Measurements from ENCODE around the gene SCNN1B. TPM values are rescaled to one million over a fixed set of nuclear protein-coding genes. Genes with fewer than 3 reads are reported as not detected.

SCNN1B gene
- polyA plus RNA-seq, 4 donors, result 11.6 to 31.7 (median 16.3) TPM

DNA sequence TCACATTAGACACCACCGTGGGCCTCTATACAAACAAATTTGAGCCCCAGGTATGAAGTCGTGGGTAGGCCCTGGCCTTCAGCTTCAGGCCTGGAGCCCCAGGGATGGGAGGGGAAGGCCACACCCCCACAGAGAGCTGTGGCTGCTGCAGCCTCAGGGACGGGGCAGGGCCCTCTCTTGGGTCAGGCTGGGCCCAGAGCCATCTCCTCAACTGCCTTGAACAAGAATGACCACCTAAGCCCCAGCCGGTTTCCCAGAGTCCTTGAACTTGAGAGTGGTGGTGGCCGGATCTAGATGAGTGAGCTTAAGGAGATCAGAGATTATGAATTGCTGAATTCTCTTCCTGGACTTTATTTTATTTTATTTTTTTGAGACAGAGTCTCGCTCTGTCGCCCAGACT lies 18.6 kb downstream of the SCNN1B start:
- no peak for DNase-seq (ENCODE audit: low read depth in 4 of 4, low spot score in 3 of 4)

DNA sequence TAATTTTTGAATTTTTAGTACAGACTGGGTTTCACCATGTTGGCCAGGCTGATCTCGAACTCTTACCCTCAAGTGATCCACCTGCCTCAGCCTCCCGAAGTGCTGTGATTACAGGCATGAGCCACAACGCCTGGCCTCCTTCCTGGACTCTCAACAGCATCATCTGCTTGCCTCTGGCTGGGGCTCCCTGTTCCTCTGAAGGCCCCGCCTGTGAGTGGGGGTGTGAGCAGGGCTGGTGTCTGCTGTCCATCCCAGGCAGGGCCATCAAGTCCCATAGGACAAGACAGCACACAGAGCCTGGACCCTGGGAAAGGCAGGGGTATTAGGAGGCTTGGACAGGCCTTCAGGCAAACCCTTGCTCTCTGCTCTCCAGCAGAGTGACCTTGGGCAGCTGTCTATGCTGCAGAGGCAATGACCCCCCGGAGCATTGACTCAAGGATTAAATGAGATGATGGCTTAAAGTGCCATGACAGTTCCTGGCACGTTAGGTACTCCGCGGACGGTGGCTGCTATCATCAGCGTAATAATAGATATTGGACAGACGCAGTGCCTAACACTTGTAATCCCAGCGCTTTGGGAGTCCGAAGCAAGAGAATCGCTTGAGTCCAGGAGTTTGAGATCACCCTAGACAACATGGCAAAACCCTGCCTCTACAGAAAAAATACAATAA lies 19.2 kb downstream of the SCNN1B start:
- no peak for DNase-seq (ENCODE audit: low read depth in 4 of 4, low spot score in 3 of 4)

DNA sequence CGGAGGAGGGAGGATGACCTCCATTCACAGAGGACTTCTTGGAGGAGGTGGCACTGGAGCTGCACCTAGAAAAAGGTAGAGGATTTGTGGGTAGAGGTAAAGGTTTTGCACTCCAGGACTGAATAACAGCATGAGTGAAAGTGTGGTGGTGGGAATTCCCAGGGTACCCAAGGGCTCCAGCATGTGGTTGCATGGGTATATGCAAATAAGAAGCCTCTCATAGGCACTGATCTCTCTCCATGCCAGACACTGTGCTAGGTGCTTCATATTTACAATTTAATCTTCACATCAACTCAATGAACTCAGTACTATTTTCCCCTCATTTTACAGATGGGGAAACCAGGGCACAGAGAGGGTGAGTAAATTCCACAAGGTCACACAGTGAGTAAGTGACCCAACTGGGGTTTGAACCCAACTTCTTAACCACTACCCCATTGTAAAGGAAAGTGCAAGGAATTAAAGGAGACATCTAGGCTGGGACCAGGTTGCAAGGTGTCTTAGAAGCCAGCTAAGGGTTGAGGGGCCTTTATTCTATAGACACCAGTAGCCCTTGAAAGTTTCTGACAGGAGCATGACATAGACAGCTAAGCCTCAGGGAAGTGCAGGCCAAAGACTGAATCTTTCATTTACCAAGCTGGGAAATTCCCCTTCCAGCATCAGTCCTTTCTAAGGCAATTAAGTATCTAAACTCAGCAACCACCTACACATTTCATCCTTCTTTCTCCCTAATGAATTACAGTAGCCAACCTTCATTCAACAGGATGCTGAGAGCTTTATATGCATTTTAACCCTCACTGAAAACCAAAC lies 21.3 kb downstream of the SCNN1B start:
- no peak for DNase-seq (ENCODE audit: low read depth in 4 of 4, low spot score in 3 of 4)

DNA sequence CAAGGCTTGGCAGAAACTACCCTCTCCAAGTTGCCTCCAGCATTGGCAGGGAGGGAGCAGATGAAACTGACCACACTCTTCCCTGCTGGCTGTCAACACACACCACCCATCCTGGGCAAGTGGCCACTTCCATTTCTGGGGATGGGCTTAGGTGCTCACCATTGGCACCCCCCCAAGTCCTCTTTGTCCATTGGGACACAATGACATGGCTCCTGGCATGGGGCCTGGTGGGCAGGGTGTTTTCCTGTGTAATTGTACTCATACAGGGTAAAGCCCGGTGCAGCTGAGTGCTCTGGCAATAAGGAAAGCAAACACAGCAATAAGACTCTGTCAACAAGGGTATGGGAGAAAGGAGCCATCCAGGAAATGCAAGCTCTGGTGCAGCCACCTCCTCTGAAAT lies 22.6 kb downstream of the SCNN1B start:
- DNase-seq (ENCODE audit: low read depth in 4 of 4, low spot score in 3 of 4), result no peak

DNA sequence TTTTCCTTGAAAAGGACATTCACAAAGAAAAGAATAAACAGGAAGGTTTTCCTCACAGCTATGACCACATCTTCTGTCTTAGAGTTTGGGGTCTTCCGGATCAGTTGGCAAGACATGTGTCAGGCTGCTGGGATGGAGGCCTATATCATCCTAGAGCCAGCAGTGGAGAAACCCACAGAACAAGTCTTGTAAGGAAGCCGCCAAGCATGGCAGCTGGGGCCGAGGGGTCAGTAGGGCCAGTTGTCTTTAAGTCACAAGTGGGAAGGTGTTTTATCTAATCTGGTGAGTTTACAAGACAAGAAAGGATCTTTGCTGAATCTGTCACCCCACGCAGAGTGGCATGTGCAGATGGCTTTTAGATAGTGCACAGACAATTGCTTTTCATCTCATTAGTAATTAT lies 25.7 kb downstream of the SCNN1B start:
- DNase-seq (ENCODE audit: low read depth in 4 of 4, low spot score in 3 of 4), result no peak

DNA sequence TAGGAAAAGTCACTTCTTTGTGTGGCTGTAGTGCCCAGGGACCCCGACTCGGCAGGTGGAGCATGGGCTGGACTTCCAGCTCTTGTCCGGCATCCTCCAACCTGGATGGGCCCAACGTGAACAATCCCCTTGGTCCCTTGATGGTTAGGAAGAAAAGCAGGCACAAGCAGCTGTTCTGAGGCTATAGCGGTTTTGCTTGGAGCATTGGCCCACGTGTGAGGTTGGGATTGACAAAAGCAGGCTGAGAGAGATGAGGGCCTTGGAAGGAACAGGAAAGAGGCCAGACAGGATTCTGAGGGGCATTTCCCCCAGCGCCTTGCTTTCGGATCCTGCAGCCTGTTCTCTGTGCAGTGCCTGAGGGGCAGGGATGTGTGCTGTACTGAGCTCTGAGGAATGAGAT lies 28.1 kb downstream of the SCNN1B start:
- DNase-seq (ENCODE audit: low read depth in 4 of 4, low spot score in 3 of 4), result no peak

DNA sequence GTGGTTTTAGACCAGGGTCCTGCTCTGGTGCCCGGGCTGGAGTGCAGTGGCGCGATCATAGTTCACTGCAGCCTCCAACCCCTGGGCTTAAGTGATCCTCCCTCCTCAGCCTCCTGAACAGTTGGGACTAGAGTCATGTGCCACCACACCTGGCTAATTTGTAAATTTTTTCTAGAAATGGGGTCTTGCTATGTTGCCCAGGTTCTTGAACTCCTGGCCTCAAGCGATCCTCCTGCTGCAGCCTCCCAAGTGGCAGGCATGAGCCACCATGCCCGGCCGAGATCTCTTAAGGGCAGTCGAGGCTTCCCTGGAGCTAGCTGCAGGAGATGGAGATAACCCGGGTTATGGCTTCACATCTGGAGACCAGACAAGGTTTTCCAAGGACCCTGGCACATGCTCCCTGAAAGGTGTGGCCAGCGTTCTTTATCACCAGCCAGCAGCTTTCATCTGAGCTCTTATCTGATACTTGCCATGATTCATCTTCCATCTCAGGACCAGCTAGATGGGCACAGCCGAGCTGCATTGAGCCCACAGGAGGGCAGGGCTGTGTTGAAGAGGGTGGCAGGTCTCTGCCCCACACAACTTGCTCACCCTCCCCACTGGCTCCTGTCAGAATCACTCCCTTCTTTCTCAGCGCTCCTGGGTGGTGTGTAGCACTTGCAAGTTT lies 28.6 kb downstream of the SCNN1B start:
- DNase-seq (ENCODE audit: low read depth in 4 of 4, low spot score in 3 of 4), result no peak

DNA sequence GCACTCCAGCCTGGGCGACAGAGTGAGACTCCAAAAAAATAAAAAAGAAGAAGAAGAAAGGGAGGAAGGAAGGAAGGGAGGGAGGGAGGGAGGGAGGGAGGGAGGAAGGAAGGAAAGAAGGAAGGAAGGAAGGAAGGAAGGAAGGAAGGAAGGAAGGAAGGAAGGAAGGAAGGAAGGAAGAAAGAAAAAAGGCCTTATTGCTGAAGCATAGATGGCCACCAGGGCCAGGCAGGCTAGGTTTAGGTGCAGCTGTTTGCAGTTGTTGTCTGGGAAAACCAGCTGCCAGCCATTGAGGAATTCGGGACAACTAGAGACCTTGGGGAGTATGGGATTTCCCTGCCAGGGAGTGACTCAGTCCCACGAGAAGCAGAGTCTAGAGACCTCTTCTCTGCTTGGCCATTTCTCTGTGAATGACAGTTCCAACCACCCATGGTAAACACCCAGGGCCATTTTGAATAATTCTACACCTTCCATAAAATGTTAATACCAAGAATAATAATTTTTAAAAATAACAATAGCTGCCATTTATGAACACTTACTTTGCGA lies 31.0 kb downstream of the SCNN1B start:
- no peak for DNase-seq (ENCODE audit: low read depth in 4 of 4, low spot score in 3 of 4)

DNA sequence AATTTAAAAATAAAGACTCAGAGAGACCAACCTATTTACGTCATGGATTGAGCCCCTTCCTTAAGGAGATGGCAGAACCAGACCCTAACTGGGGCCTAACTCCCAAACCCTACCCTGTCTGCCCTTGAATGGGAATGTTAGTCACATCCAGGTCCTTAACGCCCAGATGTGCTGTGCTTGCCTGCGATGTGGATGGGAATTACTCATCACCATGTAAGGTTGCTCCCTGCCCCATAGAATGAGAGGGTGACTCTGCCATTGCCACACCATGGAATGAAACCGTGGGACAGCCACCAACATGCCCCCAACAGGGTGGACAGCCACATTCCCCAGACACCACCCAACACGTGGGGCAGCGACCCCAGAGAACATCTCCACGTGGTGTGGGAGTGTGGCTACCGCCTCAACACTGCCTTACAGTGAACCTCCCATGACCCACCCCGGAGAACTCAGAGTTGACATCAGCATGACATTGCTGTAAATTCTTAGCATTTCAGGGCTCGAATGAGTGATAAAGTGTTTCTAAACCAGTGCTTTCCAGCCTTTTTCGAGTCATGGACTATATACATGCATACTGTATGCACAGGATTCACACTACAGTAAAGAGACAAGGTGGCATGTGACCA lies 31.8 kb downstream of the SCNN1B start:
- no peak for DNase-seq (ENCODE audit: low read depth in 4 of 4, low spot score in 3 of 4)

DNA sequence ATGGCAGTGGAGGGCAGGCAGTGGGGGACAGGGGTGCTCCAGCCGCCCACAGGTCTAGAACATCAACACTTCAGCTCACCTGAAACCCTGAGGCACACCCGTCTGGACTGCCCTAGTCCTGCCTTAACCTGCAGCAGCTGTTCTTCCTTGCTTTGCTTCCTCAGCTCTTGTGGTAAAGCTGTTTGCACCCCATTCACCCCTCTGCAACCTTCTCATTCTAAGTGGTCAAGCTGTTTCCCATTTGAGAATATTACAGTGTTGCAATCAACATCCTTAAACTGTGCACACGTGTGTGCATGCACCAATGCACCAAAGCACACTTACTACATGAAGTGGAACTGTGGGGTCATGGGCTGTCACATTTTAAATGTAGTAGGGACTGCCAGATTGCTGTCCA lies 32.4 kb downstream of the SCNN1B start:
- no peak for DNase-seq (ENCODE audit: low read depth in 4 of 4, low spot score in 3 of 4)

DNA sequence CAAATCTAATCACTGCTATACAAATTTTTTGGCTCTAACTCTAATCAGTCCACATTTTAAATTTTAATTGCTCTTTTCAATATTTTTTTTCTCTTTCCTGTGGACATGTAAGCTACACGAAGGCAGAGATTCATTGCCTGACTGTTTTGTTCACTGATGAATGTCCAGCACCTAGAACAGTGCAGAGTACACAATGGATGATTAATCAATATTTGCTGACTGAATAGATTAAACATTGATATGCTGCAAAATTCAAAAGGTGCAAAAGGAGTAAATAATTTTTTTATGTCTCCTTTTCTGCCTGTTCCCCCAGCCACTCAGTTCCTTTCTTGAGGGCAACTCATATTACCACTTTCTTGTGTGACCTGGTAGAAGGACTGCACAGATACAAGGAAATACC lies 32.8 kb downstream of the SCNN1B start:
- no peak for DNase-seq (ENCODE audit: low read depth in 4 of 4, low spot score in 3 of 4)

DNA sequence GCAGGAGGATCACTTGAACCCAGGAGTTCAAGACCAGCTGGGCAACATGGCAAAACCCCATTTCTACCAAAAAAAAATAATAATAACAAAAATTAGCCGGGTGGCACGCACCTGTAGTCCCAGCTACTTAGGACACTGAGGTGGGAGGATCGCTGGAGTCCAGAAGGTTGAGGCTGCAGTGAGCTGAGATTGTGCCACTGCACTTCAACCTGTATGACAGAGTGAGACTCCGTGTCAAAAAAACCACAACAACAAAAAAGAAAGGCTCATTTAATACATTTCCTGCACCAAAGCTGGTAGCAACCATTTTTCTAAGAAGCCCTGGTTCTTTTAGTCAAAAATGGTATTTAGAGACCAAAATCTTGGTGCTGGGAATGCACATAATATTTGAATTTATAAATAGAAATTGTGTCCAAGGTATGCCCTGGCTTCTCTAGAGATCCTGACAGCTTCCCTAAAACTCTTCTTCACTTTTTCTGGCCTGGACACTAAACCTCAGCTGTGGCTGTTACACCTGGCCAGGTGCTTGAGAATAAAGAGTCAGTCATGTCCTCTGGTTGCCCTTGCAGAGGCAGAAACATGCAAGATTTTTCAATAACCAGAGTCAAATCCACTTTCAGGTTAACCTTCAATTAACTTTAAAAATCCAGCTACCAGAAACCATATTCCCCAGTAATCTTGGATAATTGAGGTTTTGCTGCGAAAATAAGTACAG lies 35.9 kb downstream of the SCNN1B start:
- no peak for DNase-seq (ENCODE audit: low read depth in 4 of 4, low spot score in 3 of 4)

DNA sequence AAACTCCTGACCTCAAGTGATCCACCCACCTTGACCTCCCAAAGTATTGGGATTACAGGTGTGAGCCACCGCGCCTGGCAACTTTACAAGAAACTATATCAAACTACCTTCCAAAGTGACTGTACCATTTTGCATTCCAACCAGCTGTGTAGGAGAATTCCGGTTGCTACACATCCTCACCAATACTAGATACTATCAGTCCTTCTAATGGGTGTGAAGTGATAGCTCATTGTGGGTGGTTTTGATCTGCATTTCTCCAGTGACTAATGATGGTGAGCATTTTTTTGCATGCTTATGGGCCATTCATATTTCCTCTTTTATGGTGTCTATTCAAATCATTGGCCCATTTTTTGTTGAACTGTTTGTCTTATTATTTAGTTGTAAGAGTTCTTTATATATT lies 37.7 kb downstream of the SCNN1B start:
- DNase-seq (ENCODE audit: low read depth in 4 of 4, low spot score in 3 of 4), result no peak

DNA sequence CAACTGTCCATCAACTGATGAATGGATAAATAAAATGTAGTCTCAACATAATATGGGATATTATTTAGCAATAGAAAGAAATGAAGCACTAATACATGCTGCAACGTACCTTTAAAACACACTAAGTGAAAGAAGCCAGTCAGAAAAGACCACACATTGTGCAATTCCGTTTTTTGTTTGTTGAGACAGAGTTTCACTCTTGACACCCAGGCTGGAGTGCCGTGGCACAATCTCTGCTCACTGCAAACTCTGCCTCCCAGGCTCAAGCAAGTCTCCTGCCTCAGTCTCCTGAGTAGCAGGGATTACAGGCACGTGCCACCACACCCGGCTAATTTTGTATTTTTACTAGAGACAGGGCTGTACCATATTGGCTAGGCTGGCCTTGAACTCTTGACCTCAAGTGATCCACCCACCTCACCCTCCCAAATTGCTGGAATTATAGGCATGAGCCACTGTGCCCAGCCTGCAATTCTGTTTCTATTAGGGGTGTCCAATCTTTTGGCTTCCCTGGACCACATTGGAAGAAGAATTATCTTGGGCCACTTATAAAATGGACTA lies 40.1 kb downstream of the SCNN1B start:
- DNase-seq (ENCODE audit: low read depth in 4 of 4, low spot score in 3 of 4), result no peak

DNA sequence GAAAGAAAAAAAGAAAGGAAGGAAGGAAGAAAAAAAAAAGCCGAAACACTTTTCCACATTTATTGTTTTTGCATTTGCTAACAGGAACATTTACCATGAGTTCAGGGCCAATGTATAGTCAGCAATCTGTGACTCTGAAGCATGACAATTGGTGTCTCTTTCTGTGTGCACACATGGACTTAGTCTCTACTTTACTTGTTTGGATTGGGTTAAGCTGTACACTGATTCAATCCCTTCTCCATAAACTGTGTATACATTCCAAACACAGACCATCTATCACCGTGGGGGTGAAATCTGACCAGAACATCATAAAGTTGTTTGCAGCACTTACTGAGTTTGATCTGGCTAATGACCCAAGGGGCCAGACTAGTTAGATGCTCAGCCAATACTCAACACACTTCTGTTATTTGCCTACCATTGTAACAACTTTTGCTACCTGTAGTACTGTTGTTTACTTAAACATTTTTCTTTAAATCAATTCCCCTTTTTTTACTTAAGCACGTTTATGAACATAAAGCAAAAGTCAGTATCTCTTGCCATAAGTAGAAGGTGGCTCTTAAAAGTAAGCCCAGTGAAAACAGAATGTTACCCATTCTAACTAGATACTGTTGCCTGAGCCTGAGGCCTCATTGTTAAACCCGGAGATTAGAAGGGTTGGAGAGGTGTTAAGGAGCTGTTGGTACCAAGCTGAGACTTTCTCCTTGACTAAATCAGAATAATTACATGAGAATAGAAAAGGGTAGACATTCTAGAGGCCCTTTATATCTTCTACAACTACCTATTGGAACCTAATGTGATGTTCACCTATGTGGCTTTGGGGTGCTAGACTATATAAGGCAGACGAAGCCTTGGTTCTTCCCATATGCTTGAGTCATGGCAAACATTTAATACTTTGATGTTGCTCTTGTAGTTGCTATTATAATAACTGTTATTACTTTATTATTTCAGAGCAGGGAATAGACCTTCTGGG lies 41.8 kb downstream of the SCNN1B start:
- no peak for DNase-seq (ENCODE audit: low read depth in 4 of 4, low spot score in 3 of 4)

DNA sequence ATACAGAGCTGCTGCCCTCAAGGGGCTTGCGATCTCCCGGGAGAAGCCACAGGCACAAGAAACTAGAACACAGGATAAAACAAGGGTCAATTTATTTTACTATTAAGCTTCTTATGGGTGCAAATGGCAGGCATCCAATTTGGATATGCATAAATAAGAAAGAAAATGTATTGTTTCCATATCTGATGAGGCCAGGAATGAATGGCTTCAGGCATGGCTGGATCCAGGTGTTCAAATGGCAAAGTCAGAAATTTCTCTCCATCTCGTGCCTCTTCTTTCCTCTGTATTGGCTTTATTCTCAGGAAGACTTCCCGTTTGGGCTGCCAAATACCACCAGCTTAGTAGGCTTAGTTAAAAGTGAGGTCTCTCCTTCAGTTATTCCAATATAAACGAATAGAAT lies 43.1 kb downstream of the SCNN1B start:
- DNase-seq (ENCODE audit: low read depth in 4 of 4, low spot score in 3 of 4), result no peak

DNA sequence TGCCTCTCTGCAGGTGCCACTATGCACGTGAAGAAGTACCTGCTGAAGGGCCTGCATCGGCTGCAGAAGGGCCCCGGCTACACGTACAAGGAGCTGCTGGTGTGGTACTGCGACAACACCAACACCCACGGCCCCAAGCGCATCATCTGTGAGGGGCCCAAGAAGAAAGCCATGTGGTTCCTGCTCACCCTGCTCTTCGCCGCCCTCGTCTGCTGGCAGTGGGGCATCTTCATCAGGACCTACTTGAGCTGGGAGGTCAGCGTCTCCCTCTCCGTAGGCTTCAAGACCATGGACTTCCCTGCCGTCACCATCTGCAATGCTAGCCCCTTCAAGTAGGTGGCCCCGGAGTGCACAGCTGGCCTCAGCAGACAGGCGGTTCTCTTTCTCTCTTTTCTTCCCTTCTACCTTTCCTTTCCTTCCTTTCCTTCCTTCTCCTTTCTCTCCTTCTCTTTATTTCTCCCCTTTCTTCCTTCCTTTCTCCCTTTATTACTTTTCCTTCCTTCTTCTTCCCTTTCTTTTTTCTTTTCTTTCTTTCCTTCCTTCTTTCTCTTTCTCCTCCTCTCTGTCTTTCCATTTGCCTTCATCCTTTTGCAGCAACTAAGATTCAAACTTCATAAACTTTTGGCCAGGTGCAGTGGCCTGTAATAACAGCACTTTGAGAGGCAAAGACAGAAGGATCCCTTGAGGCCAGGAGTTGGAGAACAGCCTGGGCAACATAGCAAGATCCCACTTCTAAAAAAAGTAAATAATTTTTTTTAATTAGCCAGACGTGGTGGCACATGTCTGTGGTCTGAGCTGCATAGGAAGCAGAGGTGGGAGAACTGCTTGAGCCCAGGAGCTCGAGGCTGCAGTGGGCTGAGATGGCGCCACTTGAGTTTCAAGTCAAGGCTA lies 46.7 kb downstream of the SCNN1B start:
- DNase-seq (ENCODE audit: low read depth in 4 of 4, low spot score in 3 of 4), result no peak

DNA sequence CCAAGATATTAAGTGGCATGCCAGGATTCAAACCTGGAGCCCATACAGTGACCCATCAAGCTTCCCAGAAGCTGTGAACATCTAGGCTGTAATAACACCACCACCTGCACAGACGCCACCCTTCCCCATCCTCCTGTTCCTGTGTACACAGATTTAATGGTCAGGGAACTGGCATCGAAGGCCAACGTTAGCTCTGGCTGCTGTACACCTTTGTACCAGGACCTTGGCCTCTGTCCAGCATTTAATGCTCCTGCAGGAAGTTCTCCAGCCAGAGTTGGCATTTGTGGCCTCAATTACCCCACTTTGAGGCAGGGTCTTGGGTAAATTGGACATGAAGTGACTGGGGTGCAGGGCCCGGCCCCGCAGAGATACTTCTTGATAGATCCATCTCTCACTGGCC lies 49.3 kb downstream of the SCNN1B start:
- no peak for DNase-seq (ENCODE audit: low read depth in 4 of 4, low spot score in 3 of 4)
